ENCODE measurements around the gene CLMP.
"Not testable (repeated sequence)": the region's sequence is repeated elsewhere in the genome, so short reads cannot be mapped to it uniquely, and the experiment has no call there.

The CLMP gene

GRCh38 chr11:123217897-123218296 lies 22.8 kb upstream of the CLMP start:
- DNase-seq (ENCODE audit: low spot score): no peak

GRCh38 chr11:123216249-123216648 lies 21.2 kb upstream of the CLMP start:
- no peak for DNase-seq (ENCODE audit: low spot score)

- no peak for DNase-seq (ENCODE audit: low spot score)
These were observed 19.9 kb upstream of the CLMP start for GRCh38 chr11:123214940-123215339.

GRCh38 chr11:123214396-123214795 lies 19.3 kb upstream of the CLMP start:
- no peak for DNase-seq (ENCODE audit: low spot score)

- DNase-seq (ENCODE audit: low spot score): no peak
These were observed 18.3 kb upstream of the CLMP start for GRCh38 chr11:123213307-123213771.

- DNase-seq (ENCODE audit: low spot score): no peak
These were observed 17.4 kb upstream of the CLMP start for GRCh38 chr11:123212406-123212805.

GRCh38 chr11:123211981-123212380 lies 16.9 kb upstream of the CLMP start:
- no peak for DNase-seq (ENCODE audit: low spot score)

- DNase-seq (ENCODE audit: low spot score): no peak
These were observed 16.3 kb upstream of the CLMP start for GRCh38 chr11:123211149-123211852.

- DNase-seq (ENCODE audit: low spot score): no peak
These were observed 14.5 kb upstream of the CLMP start for GRCh38 chr11:123209591-123209990.

- no peak for DNase-seq (ENCODE audit: low spot score)
These were observed 11.9 kb upstream of the CLMP start for GRCh38 chr11:123206791-123207434.

- not testable (repeated sequence) for DNase-seq (ENCODE audit: low spot score)
These were observed 11.0 kb upstream of the CLMP start for GRCh38 chr11:123206055-123206454.

- DNase-seq (ENCODE audit: low spot score): no peak
These were observed 8.9 kb upstream of the CLMP start for GRCh38 chr11:123203934-123204333.

GRCh38 chr11:123203471-123203870 lies 8.4 kb upstream of the CLMP start:
- DNase-seq (ENCODE audit: low spot score): no peak

- no peak for DNase-seq (ENCODE audit: low spot score)
These were observed 7.4 kb upstream of the CLMP start for GRCh38 chr11:123202155-123203151.

- DNase-seq (ENCODE audit: low spot score): no peak
These were observed 5.2 kb upstream of the CLMP start for GRCh38 chr11:123200264-123200663.

- DNase-seq (ENCODE audit: low spot score): no peak
These were observed 2.7 kb upstream of the CLMP start for GRCh38 chr11:123197711-123198110.

GRCh38 chr11:123196060-123196714 lies 1.1 kb upstream of the CLMP start:
- DNase-seq (ENCODE audit: low spot score): no peak

GRCh38 chr11:123194337-123195187 lies 486 bp downstream of the CLMP start:
- DNase-seq (ENCODE audit: low spot score): no peak

- no peak for DNase-seq (ENCODE audit: low spot score)
These were observed 1.3 kb downstream of the CLMP start for GRCh38 chr11:123193742-123194141.

GRCh38 chr11:123191939-123192338 lies 3.1 kb downstream of the CLMP start:
- no peak for DNase-seq (ENCODE audit: low spot score)

- no peak for DNase-seq (ENCODE audit: low spot score)
These were observed 4.5 kb downstream of the CLMP start for GRCh38 chr11:123190518-123190917.

Measured in globus pallidus (tissue), 1 donor.